H54 (cell line): ENCODE measurements around the gene DYSF.

Source experiments
- DNase-seq: peaks from one replicate; pipeline ENCODE4 v3.0.0; 2011; ENCODE audit warnings: low spot score, mixed read lengths; ENCODE audit not compliant: insufficient read length
- FAIRE-seq: peaks from 3 replicates; lab custom pipeline; 2011; peaks lifted over from hg19 to GRCh38; lab: Jason Lieb, UNC
- POLR2A ChIP-seq: IDR thresholded peaks from 2 replicates; pipeline ENCODE4 v1.6.1; 2011; ENCODE audit warnings: low read depth, mild to moderate bottlenecking, low read length

Gene DYSF

GRCh38 chr2:71613953-71614925 lies 160.9 kb downstream of the DYSF start:
- FAIRE-seq (no peak), DNase-seq (no peak)
- no peak for TF ChIP-seq POLR2A

GRCh38 chr2:71614976-71615766 lies 161.8 kb downstream of the DYSF start:
- no peak for TF ChIP-seq POLR2A
- DNase-seq (no peak), FAIRE-seq (no peak)

- DNase-seq: no peak
- TF ChIP-seq POLR2A: no peak
- no peak for FAIRE-seq
Observed at GRCh38 chr2:71615767-71616730, 162.7 kb downstream of the DYSF start.

GRCh38 chr2:71617266-71617665 lies 163.9 kb downstream of the DYSF start:
- no peak for DNase-seq
- FAIRE-seq: no peak
- TF ChIP-seq POLR2A: no peak

- DNase-seq (no peak), FAIRE-seq (no peak)
- no peak for TF ChIP-seq POLR2A
Observed at GRCh38 chr2:71618327-71619113, 165.2 kb downstream of the DYSF start.

GRCh38 chr2:71619230-71619741 lies 165.9 kb downstream of the DYSF start:
- no peak for TF ChIP-seq POLR2A
- DNase-seq (no peak), FAIRE-seq (no peak)

- DNase-seq (no peak), FAIRE-seq (no peak)
- no peak for TF ChIP-seq POLR2A
Observed at GRCh38 chr2:71620116-71620515, 166.8 kb downstream of the DYSF start.

- TF ChIP-seq POLR2A: no peak
- FAIRE-seq: no peak
- DNase-seq: no peak
Observed at GRCh38 chr2:71620851-71621251, 167.5 kb downstream of the DYSF start.

- TF ChIP-seq POLR2A: no peak
- FAIRE-seq (no peak), DNase-seq (no peak)
Observed at GRCh38 chr2:71629273-71629672, 175.9 kb downstream of the DYSF start.

- DNase-seq (no peak), FAIRE-seq (no peak)
- no peak for TF ChIP-seq POLR2A
Observed at GRCh38 chr2:71629771-71630453, 176.6 kb downstream of the DYSF start.

GRCh38 chr2:71630454-71631328 lies 177.3 kb downstream of the DYSF start:
- FAIRE-seq: peak; percentile 91
- TF ChIP-seq POLR2A: no peak
- no peak for DNase-seq
